ENCODE measurements around the gene STYXL2.

STYXL2 gene

DNA sequence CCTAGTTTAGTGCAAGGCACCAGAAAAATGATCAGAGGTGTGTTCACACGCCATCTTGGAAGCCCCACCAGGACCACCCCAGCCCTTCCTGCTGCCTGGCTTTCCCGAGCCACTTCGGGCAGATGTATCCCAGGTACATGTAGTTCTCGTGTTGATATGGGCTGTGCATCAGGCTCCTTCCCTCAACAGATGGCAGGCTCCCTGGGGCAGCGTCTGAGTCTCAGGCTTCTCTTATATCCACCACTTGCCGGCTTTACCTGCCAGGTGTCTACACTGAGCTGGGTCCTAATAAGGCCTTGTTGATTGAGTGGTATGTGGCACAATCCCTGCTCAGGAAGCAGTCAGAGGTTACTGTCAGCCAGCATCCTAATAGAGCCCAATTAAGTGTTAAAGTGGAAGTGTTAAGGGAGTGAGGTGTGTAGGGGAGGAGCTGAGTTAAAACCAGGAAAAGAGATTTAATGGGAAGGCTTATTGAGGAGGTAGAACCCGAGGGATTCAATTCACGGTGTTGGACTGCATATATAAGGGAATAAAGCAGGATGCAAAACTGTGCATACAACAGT lies 12.2 kb upstream of the STYXL2 start:
- no peak for DNase-seq (ENCODE audit: low spot score)

DNA sequence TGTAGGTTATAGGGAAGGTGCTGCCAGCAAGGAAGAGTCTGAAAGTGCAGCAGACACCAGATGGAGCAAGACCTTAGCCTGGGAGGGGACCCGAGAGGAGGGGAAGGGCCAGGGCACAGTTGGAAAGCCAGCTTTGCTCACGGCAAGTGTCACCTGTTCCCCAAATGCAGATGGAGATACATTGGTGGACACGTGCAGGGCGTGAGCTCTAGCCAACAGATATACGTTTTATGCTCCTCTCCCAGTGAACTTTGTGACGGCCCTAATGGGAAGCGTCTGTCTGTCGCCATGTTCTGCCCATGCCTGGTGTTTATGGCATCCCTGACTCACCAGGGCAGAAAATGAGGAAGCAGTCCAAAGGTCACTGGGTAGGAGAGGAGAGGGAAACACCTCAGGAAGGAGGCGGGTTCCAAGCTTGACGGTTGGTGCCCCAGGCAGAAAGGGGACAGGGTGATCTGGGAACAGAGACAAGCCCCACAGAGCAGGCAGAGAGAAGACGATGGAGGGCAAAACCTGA lies 11.3 kb upstream of the STYXL2 start:
- TF ChIP-seq CTCF (IDR thresholded peaks at IDR 0.05; ENCODE audit: extremely low read depth, missing control alignments), result no peak
- no peak for DNase-seq (ENCODE audit: low spot score)

More for the DNA sequence above, 12.2 kb upstream of the STYXL2 start:
- no peak for TF ChIP-seq CTCF (IDR thresholded peaks at IDR 0.05; ENCODE audit: extremely low read depth, missing control alignments)

- no peak for DNase-seq (ENCODE audit: low spot score)
- TF ChIP-seq CTCF (IDR thresholded peaks at IDR 0.05; ENCODE audit: extremely low read depth, missing control alignments), result no peak
These were observed 10.7 kb upstream of the STYXL2 start for GRCh38 chr1:167083066-167083665.

DNA sequence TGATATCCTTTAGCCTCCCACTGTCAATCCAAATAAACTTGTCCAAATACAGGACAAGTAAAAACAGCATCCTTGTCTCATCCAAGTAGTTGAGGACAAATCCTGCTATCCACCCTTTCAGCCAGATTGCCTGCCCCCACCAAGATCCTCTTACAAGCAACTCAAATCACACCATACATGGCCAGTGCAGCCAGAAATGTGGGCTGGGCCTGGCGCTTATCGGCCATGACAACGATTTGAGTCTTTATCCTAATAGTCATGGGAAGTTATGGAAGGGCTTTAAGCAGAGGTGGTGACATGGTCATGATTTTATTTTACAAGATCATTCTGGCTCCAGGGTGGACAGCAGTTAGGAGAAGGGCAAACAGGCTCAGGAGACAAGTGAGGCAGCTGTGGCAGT lies 10.0 kb upstream of the STYXL2 start:
- DNase-seq (ENCODE audit: low spot score), result no peak
- no peak for TF ChIP-seq CTCF (IDR thresholded peaks at IDR 0.05; ENCODE audit: extremely low read depth, missing control alignments)

GRCh38 chr1:167084757-167085156 lies 9.1 kb upstream of the STYXL2 start:
- no peak for DNase-seq (ENCODE audit: low spot score)
- no peak for TF ChIP-seq CTCF (IDR thresholded peaks at IDR 0.05; ENCODE audit: extremely low read depth, missing control alignments)

GRCh38 chr1:167086033-167086432 lies 7.8 kb upstream of the STYXL2 start:
- DNase-seq (ENCODE audit: low spot score), result no peak
- TF ChIP-seq CTCF (IDR thresholded peaks at IDR 0.05; ENCODE audit: extremely low read depth, missing control alignments), result no peak

GRCh38 chr1:167086768-167087167 lies 7.1 kb upstream of the STYXL2 start:
- TF ChIP-seq CTCF (IDR thresholded peaks at IDR 0.05; ENCODE audit: extremely low read depth, missing control alignments), result no peak
- DNase-seq (ENCODE audit: low spot score), result no peak

Data from GM20000 (cell line).